H9 (cell line): ENCODE results near the gene FRS3. TPM values are rescaled to one million over a fixed set of nuclear protein-coding genes. Genes with fewer than 3 reads are reported as not detected.

Experiments used
- DNase-seq: peaks from one replicate; pipeline ENCODE4 v3.0.0-alpha.2; 2017
- H2AFZ ChIP-seq: one replicate; pipeline ENCODE4 v1.6.1; 2013; ENCODE audit warnings: mild to moderate bottlenecking, low read length, control low read depth, moderate library complexity
- H2AK5ac ChIP-seq: 2 replicates; pipeline ENCODE4 v1.6.1; 2013; ENCODE audit warnings: low read length, control low read depth, mixed read lengths; ENCODE audit not compliant: insufficient read length
- H2BK120ac ChIP-seq: one replicate; pipeline ENCODE4 v1.6.1; 2013; ENCODE audit warnings: low read depth, mild to moderate bottlenecking, low read length, control low read depth, inconsistent platforms; ENCODE audit not compliant: poor library complexity, severe bottlenecking
- H2BK12ac ChIP-seq: 2 replicates; pipeline ENCODE4 v1.6.1; 2013; ENCODE audit warnings: low read length, control low read depth, mixed read lengths, low read depth; ENCODE audit not compliant: insufficient read length
- H2BK15ac ChIP-seq: 2 replicates; pipeline ENCODE4 v1.6.1; 2013; ENCODE audit warnings: low read depth, low read length, control low read depth
- H2BK20ac ChIP-seq: one replicate; pipeline ENCODE4 v1.6.1; 2013; ENCODE audit warnings: low read depth, mild to moderate bottlenecking, low read length, control low read depth, inconsistent platforms; ENCODE audit not compliant: poor library complexity, severe bottlenecking
- H2BK5ac ChIP-seq: 2 replicates; pipeline ENCODE4 v1.6.1; 2013; ENCODE audit warnings: low read length, control low read depth, mixed read lengths; ENCODE audit not compliant: insufficient read length
- H3K14ac ChIP-seq: 2 replicates; pipeline ENCODE4 v1.6.1; 2013; ENCODE audit warnings: low read length, control low read depth; ENCODE audit not compliant: insufficient read depth
- H3K18ac ChIP-seq: 2 replicates; pipeline ENCODE4 v1.6.1; 2013; ENCODE audit warnings: low read depth, mild to moderate bottlenecking, mixed read lengths, low read length, control low read depth; ENCODE audit not compliant: insufficient read length
- H3K23ac ChIP-seq: 2 replicates; pipeline ENCODE4 v1.6.1; 2013; ENCODE audit warnings: low read length, control low read depth, mixed read lengths, low read depth; ENCODE audit not compliant: insufficient read length
- H3K23me2 ChIP-seq: 2 replicates; pipeline ENCODE4 v1.6.1; 2013; ENCODE audit warnings: low read depth, mild to moderate bottlenecking, mixed read lengths, low read length, control low read depth; ENCODE audit not compliant: insufficient read length, poor library complexity, severe bottlenecking
- H3K27ac ChIP-seq: 2 replicates; pipeline ENCODE4 v1.5.1; 2013; ENCODE audit warnings: low read length, control low read depth, mixed read lengths, low read depth; ENCODE audit not compliant: insufficient read length
- H3K27me3 ChIP-seq: 2 replicates; pipeline ENCODE4 v1.6.1; 2013; ENCODE audit warnings: low read length, control low read depth, inconsistent platforms; ENCODE audit not compliant: insufficient read depth
- H3K4ac ChIP-seq: 2 replicates; pipeline ENCODE4 v1.6.1; 2013; ENCODE audit warnings: low read depth, mild to moderate bottlenecking, control low read depth, inconsistent platforms, low read length, moderate library complexity
- H3K4me1 ChIP-seq: 2 replicates; pipeline ENCODE4 v1.6.1; 2013; ENCODE audit warnings: low read length, control low read depth, inconsistent platforms; ENCODE audit not compliant: insufficient read depth
- H3K4me2 ChIP-seq: 2 replicates; pipeline ENCODE4 v1.6.1; 2013; ENCODE audit warnings: low read length, control low read depth, mixed read lengths; ENCODE audit not compliant: insufficient read length, insufficient read depth
- H3K56ac ChIP-seq: 2 replicates; pipeline ENCODE4 v1.6.1; 2013; ENCODE audit warnings: low read depth, mild to moderate bottlenecking, mixed read lengths, low read length, control low read depth; ENCODE audit not compliant: insufficient read length
- H3K79me1 ChIP-seq: 2 replicates; pipeline ENCODE4 v1.6.1; 2013; ENCODE audit warnings: low read depth, mild to moderate bottlenecking, moderate library complexity, low read length, control low read depth, inconsistent platforms; ENCODE audit not compliant: insufficient read depth, poor library complexity, severe bottlenecking
- H3K79me2 ChIP-seq: 2 replicates; pipeline ENCODE4 v1.6.1; 2013; ENCODE audit warnings: low read length, control low read depth, inconsistent platforms; ENCODE audit not compliant: insufficient read depth
- H3K9ac ChIP-seq: 2 replicates; pipeline ENCODE4 v1.6.1; 2013; ENCODE audit warnings: low read length, control low read depth, mixed read lengths; ENCODE audit not compliant: insufficient read length; ENCODE audit errors: extremely low read depth
- H3K9me3 ChIP-seq: one replicate; pipeline ENCODE4 v1.6.1; 2013; ENCODE audit warnings: low read depth, low read length, inconsistent platforms; ENCODE audit not compliant: control insufficient read depth
- H3T11ph ChIP-seq: one replicate; pipeline ENCODE4 v1.6.1; 2013; ENCODE audit warnings: mild to moderate bottlenecking, low read length, control low read depth, inconsistent platforms
- H4K20me1 ChIP-seq: one replicate; pipeline ENCODE4 v1.6.1; 2013; ENCODE audit not compliant: control insufficient read depth, insufficient read length, insufficient read depth
- H4K5ac ChIP-seq: 2 replicates; pipeline ENCODE4 v1.6.1; 2013; ENCODE audit warnings: low read depth, mild to moderate bottlenecking, mixed read lengths, low read length, control low read depth; ENCODE audit not compliant: insufficient read length
- H4K8ac ChIP-seq: replicated peaks from 2 replicates; pipeline ENCODE4 v1.6.1; 2013; ENCODE audit warnings: low read length, control low read depth, mixed read lengths, low read depth; ENCODE audit not compliant: insufficient read length
- H4K91ac ChIP-seq: 2 replicates; pipeline ENCODE4 v1.6.1; 2013; ENCODE audit warnings: low read depth, mild to moderate bottlenecking, moderate library complexity, mixed read lengths, low read length, control low read depth; ENCODE audit not compliant: insufficient read length
- H3K27ac Mint-ChIP-seq, 3 experiments: 2 replicates in 2 of 3; 3 replicates in 1 of 3; pipeline ENCODE4 v1.8.0; 2020 to 2021; ENCODE audit warnings: mixed read lengths in 3 of 3, mild to moderate bottlenecking in 1 of 3, moderate library complexity in 1 of 3
- H3K27me3 Mint-ChIP-seq: 2 replicates; pipeline ENCODE4 v1.8.0; 2021; ENCODE audit warnings: low read depth, mild to moderate bottlenecking, moderate library complexity, mixed read lengths
- H3K36me3 Mint-ChIP-seq, 3 experiments: 2 replicates in 2 of 3; 3 replicates in 1 of 3; pipeline ENCODE4 v1.8.0; 2020 to 2021; ENCODE audit warnings: low read depth in 3 of 3, mixed read lengths in 3 of 3; ENCODE audit not compliant: insufficient read depth in 1 of 3
- H3K4me1 Mint-ChIP-seq, 2 experiments: 2 replicates each; pipeline ENCODE4 v1.8.0; 2020; ENCODE audit warnings: mixed read lengths in 2 of 2
- H3K4me3 Mint-ChIP-seq, 2 experiments: 2 replicates in 1 of 2; 3 replicates in 1 of 2; pipeline ENCODE4 v1.8.0; 2020 to 2021; ENCODE audit warnings: mild to moderate bottlenecking in 2 of 2, mixed read lengths in 2 of 2, moderate library complexity in 1 of 2
- H3K9me3 Mint-ChIP-seq, 2 experiments: 2 replicates in 1 of 2; 3 replicates in 1 of 2; pipeline ENCODE4 v1.8.0; 2020; ENCODE audit warnings: mild to moderate bottlenecking in 2 of 2, mixed read lengths in 2 of 2, moderate library complexity in 1 of 2
- WGBS: extraction: QIAGEN DNeasy Blood & Tissue Kit; methylation state at CpG from one replicate; pipeline ENCODE4 v1.1.7; 2013; ENCODE audit warnings: missing lambda C conversion rate, low lambda C conversion rate, mixed read lengths; ENCODE audit not compliant: insufficient read length; ENCODE audit errors: extremely low coverage; 5-methylcytosine and 5-hydroxymethylcytosine counted together
- total RNA-seq: library from RNA; stranded (reverse); gene quantifications from 2 replicates; pipeline ENCODE4 v1.2.1, GENCODE V29; 2021
- TF ChIP-seq, protein P1 (sequence below): fragments of 200-600 bp; sonication (generic); conservative IDR thresholded peaks from 3 replicates; pipeline ENCODE4 v1.8.0; 2021; ENCODE audit warnings: antibody characterized with exemption, mild to moderate bottlenecking

FRS3 gene
- total RNA-seq, 1 experiment from 2014 or later: 4.8 TPM

DNA sequence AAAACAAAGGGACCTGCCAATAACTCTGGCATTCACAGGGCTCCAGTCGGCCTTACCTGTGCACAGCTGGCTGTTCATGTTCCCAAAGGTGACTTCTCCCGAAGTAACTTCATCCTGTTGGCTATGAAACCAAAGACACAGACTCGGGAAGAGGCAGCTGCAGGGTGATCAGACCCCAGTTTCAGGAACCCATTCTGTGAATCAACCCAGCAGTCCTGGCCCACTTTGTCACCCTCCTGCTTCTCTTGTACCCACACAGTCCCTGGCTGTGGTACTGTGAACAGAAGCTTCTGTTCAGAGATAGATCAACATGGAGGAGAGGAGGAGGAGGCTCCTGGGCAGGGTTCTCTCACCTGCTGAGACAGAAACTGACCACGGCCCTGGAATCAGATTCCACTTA is 23.8 kb downstream of the FRS3 start:
- WGBS: no CpG with 5 or more reads among the region's 4 CpGs
- no peaks in the 10 kb centered on the region for H3K79me1 ChIP-seq

More for the DNA sequence above, 23.8 kb downstream of the FRS3 start:
- no peak overlapping the region for H3K14ac ChIP-seq
- no peaks in the 10 kb centered on the region for H3K79me2 ChIP-seq
- no peak overlapping the region for H3K4ac ChIP-seq
- no peaks in the 10 kb centered on the region for H3K4me1 ChIP-seq
- H3K36me3 Mint-ChIP-seq: no peaks in the 10 kb centered on the region
- no peak overlapping the region for H3T11ph ChIP-seq
- no peak overlapping the region for H2BK5ac ChIP-seq
- no peak overlapping the region for H2BK15ac ChIP-seq
- H4K5ac ChIP-seq: no peak overlapping the region
- H3K4me1 Mint-ChIP-seq: peaks cover 5 to 9% of the 10 kb centered on the region in 2 experiments; a peak in 3 of 4 replicates
- peaks cover 9% of the 10 kb centered on the region for H3K27me3 Mint-ChIP-seq
- no peak overlapping the region for H3K27ac Mint-ChIP-seq
- H3K9me3 ChIP-seq: no peaks in the 10 kb centered on the region
- H2AK5ac ChIP-seq: no peak overlapping the region
- no peak overlapping the region for H3K27ac ChIP-seq
- TF ChIP-seq, protein P1, sequence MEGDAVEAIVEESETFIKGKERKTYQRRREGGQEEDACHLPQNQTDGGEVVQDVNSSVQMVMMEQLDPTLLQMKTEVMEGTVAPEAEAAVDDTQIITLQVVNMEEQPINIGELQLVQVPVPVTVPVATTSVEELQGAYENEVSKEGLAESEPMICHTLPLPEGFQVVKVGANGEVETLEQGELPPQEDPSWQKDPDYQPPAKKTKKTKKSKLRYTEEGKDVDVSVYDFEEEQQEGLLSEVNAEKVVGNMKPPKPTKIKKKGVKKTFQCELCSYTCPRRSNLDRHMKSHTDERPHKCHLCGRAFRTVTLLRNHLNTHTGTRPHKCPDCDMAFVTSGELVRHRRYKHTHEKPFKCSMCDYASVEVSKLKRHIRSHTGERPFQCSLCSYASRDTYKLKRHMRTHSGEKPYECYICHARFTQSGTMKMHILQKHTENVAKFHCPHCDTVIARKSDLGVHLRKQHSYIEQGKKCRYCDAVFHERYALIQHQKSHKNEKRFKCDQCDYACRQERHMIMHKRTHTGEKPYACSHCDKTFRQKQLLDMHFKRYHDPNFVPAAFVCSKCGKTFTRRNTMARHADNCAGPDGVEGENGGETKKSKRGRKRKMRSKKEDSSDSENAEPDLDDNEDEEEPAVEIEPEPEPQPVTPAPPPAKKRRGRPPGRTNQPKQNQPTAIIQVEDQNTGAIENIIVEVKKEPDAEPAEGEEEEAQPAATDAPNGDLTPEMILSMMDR: no peak
- no peaks in the 10 kb centered on the region for H3K9me3 Mint-ChIP-seq
- no peak overlapping the region for H2BK20ac ChIP-seq
- no peak for DNase-seq
- no peak overlapping the region for H3K9ac ChIP-seq
- no peak overlapping the region for H2AFZ ChIP-seq
- H3K56ac ChIP-seq: no peak overlapping the region
- no peaks in the 10 kb centered on the region for H3K23me2 ChIP-seq
- no peak overlapping the region for H4K8ac ChIP-seq
- no peaks in the 10 kb centered on the region for H4K20me1 ChIP-seq
- no peaks in the 10 kb centered on the region for H3K27me3 ChIP-seq
- H2BK12ac ChIP-seq: no peak overlapping the region
- H4K91ac ChIP-seq: no peak overlapping the region
- H3K23ac ChIP-seq: no peak overlapping the region
- no peak overlapping the region for H3K4me3 Mint-ChIP-seq
- no peak overlapping the region for H2BK120ac ChIP-seq
- H3K4me2 ChIP-seq: no peak overlapping the region
- no peak overlapping the region for H3K18ac ChIP-seq
